Uterus (tissue), 2 donors: Measurements from ENCODE around the gene SORT1.

Experiments used
- POLR2A ChIP-seq, 2 donors: fragments of 450-650 bp; IDR thresholded peaks; one replicate each; pipeline ENCODE4 v1.6.1; 2016; ENCODE audit warnings: antibody characterized with exemption in 2 of 2, mild to moderate bottlenecking in 1 of 2, moderate library complexity in 1 of 2
- TF ChIP-seq, protein P1 (sequence below), 4 experiments: fragments of 200-600 bp in 2 of 4; fragments of 450-650 bp in 2 of 4; sonication (generic) in 2 of 4; IDR thresholded peaks; one replicate each; pipeline ENCODE4 v1.5.1; 2016 to 2019; ENCODE audit warnings: antibody characterized with exemption in 4 of 4, mild to moderate bottlenecking in 2 of 4, moderate library complexity in 1 of 4

DNA sequence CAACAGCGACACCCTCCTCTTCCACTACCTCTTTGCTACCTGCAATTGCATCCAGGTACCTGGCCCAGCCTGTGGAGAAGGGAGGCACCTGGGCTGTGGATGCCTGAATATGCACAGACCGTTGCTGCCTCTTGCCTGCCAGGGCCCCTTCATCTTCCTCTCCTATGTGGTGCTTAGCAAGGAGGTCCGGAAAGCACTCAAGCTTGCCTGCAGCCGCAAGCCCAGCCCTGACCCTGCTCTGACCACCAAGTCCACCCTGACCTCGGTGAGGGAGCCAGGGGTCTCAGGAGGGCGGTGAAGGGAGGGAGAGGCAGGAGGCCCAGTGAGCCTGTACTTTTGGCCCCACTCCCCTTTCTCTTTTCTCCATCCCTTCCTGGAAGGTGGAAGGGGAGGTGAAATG, 126.3 kb downstream of the SORT1 start:
- TF ChIP-seq, protein P1, sequence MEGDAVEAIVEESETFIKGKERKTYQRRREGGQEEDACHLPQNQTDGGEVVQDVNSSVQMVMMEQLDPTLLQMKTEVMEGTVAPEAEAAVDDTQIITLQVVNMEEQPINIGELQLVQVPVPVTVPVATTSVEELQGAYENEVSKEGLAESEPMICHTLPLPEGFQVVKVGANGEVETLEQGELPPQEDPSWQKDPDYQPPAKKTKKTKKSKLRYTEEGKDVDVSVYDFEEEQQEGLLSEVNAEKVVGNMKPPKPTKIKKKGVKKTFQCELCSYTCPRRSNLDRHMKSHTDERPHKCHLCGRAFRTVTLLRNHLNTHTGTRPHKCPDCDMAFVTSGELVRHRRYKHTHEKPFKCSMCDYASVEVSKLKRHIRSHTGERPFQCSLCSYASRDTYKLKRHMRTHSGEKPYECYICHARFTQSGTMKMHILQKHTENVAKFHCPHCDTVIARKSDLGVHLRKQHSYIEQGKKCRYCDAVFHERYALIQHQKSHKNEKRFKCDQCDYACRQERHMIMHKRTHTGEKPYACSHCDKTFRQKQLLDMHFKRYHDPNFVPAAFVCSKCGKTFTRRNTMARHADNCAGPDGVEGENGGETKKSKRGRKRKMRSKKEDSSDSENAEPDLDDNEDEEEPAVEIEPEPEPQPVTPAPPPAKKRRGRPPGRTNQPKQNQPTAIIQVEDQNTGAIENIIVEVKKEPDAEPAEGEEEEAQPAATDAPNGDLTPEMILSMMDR (IDR thresholded peaks at IDR 0.05), result no peak
- TF ChIP-seq POLR2A (IDR thresholded peaks at IDR 0.05), result no peak
